PC-3 (cell line): Measurements from ENCODE around the gene NAA60. TPM values are rescaled to one million over a fixed set of nuclear protein-coding genes. Genes with fewer than 3 reads are reported as not detected.

Experiments
- ATAC-seq: fragments of 200-7000 bp; cut with Tn5 transposase; 2 replicates; pipeline ENCODE4 v1.9.1; 2020; ENCODE audit warnings: mild to moderate bottlenecking, moderate library complexity
- BruUV-seq: library from RNA; stranded (reverse); fragments of 400-500 nt; replicated peaks from 2 replicates; lab custom pipeline; 2021; lab: Mats Ljungman, UMichigan
- CTCF ChIA-PET: fragments of 300-600 bp; sonication (Branson Sonifier 250); formaldehyde crosslinking; loops from one replicate; lab custom pipeline; 2022; ENCODE audit warnings: antibody characterized with exemption; lab: Charles Lee
- POLR2A ChIA-PET: fragments of 300-600 bp; sonication (Branson Sonifier 250); formaldehyde crosslinking; loops from one replicate; lab custom pipeline; 2022; ENCODE audit warnings: antibody characterized with exemption; ENCODE audit not compliant: unreplicated experiment; lab: Charles Lee
- DNase-seq: peaks from one replicate; pipeline ENCODE4 v3.0.0-alpha.2; 2015
- H2AFZ ChIP-seq: fragments of 300-600 bp; sonication (generic); 2 replicates; pipeline ENCODE4 v1.6.0; 2016; ENCODE audit warnings: antibody characterized with exemption, low read length
- H3F3A ChIP-seq: fragments of 300-600 bp; sonication (generic); one replicate; pipeline ENCODE4 v1.6.0; 2017; ENCODE audit warnings: antibody characterized with exemption, low read length, control low read depth, mild to moderate bottlenecking; ENCODE audit not compliant: unreplicated experiment
- H3K27ac ChIP-seq: fragments of 300-600 bp; sonication (generic); 2 replicates; pipeline ENCODE4 v1.5.1; 2016; ENCODE audit warnings: mild to moderate bottlenecking, low read length
- H3K27me3 ChIP-seq: fragments of 300-600 bp; sonication (generic); 2 replicates; pipeline ENCODE4 v1.6.1; 2016; ENCODE audit warnings: low read length, mixed read lengths
- H3K36me3 ChIP-seq: fragments of 300-600 bp; sonication (generic); 2 replicates; pipeline ENCODE4 v1.6.1; 2016; ENCODE audit warnings: low read depth, mixed run types, low read length, mixed read lengths
- H3K4me1 ChIP-seq: fragments of 300-600 bp; sonication (generic); 2 replicates; pipeline ENCODE4 v1.5.1; 2016; ENCODE audit warnings: low read length; ENCODE audit not compliant: insufficient read depth
- H3K4me2 ChIP-seq: fragments of 300-600 bp; sonication (generic); 2 replicates; pipeline ENCODE4 v1.6.0; 2016; ENCODE audit warnings: low read length
- H3K4me3 ChIP-seq: fragments of 300-600 bp; sonication (generic); 2 replicates; pipeline ENCODE4 v1.5.1; 2016; ENCODE audit warnings: mild to moderate bottlenecking, low read length, mixed read lengths
- H3K79me2 ChIP-seq: fragments of 300-600 bp; sonication (generic); 2 replicates; pipeline ENCODE4 v1.6.1; 2017; ENCODE audit warnings: low read length, mixed read lengths
- H3K9ac ChIP-seq: fragments of 300-600 bp; sonication (generic); 2 replicates; pipeline ENCODE4 v1.6.0; 2016; ENCODE audit warnings: mild to moderate bottlenecking, low read length
- H3K9me2 ChIP-seq: fragments of 300-600 bp; sonication (generic); replicated peaks from 2 replicates; pipeline ENCODE4 v1.6.1; 2016; ENCODE audit warnings: mixed run types, low read length, mixed read lengths
- H3K9me3 ChIP-seq: fragments of 300-600 bp; sonication (generic); 2 replicates; pipeline ENCODE4 v1.6.1; 2016; ENCODE audit warnings: low read length, mixed read lengths
- H4K20me1 ChIP-seq: fragments of 300-600 bp; sonication (generic); 2 replicates; pipeline ENCODE4 v1.6.1; 2016; ENCODE audit warnings: low read length, mixed read lengths
- CTCF ChIP-seq: fragments of 300-600 bp; sonication (generic); conservative IDR thresholded peaks from 2 replicates; pipeline ENCODE4 v1.5.1; 2017; ENCODE audit warnings: antibody characterized with exemption, low read depth, mild to moderate bottlenecking, low read length
- EZH2 ChIP-seq: fragments of 300-600 bp; sonication (generic); IDR thresholded peaks from one replicate; pipeline ENCODE4 v1.6.1; 2017; ENCODE audit warnings: antibody characterized with exemption, mild to moderate bottlenecking, low read length; ENCODE audit not compliant: unreplicated experiment
- EZH2phosphoT487 ChIP-seq: fragments of 300-600 bp; sonication (generic); IDR thresholded peaks from 2 replicates; pipeline ENCODE4 v1.6.1; 2018; ENCODE audit warnings: mild to moderate bottlenecking, antibody characterized with exemption, low read length, borderline replicate concordance
- intact Hi-C: fragments of 100-400 bp; cut with micrococcal nuclease; formaldehyde crosslinking; loops from 2 replicates; pipeline ENCODE4 v1.9.0; 2023
- total RNA-seq: library from RNA; depleted of rRNA; stranded (reverse); fragments of >200 nt; gene quantifications from 2 replicates; pipeline ENCODE4 v1.2.3, GENCODE V29; 2014

NAA60 gene
- total RNA-seq, 1 experiment from 2014 or later, result 7.6 TPM

DNA sequence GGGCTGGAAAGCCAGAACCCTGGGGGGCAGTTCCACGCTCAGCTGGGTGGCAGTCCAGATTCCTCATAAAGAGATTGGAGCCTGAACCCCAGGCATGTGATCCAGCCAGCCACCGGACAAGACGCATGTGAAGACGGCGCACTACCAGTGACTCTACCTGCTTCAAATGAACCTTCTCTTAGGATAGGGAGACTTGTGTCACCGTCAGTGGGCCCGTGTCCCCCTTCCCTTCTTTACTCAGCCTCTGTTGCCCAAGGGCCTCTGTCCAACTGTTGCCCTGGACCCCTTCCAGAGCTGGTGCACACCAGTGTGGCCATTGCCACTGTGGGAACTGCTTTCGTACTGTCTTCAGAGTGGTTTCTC is 75.5 kb downstream of the NAA60 start:
- no peaks in the 10 kb centered on the region for H3K9me3 ChIP-seq
- no peak for DNase-seq
- CTCF ChIA-PET, result no interaction called here
- H3F3A ChIP-seq, result no peaks in the 10 kb centered on the region
- H3K4me2 ChIP-seq, result no peak overlapping the region
- no peak for TF ChIP-seq CTCF
- H3K79me2 ChIP-seq, result no peaks in the 10 kb centered on the region
- POLR2A ChIA-PET, result no interaction called here
- BruUV-seq, result no TSS peak
- no peak overlapping the region for H3K9ac ChIP-seq
- H3K9me2 ChIP-seq, result no peaks in the 10 kb centered on the region
- no peak overlapping the region for H2AFZ ChIP-seq
- no peak for ATAC-seq
- peak overlapping the region; percentile 41 for H3K27ac ChIP-seq
- H4K20me1 ChIP-seq, result no peaks in the 10 kb centered on the region
- H3K4me3 ChIP-seq, result no peak overlapping the region
- peaks cover 11% of the 10 kb centered on the region for H3K4me1 ChIP-seq
- H3K27me3 ChIP-seq, result no peaks in the 10 kb centered on the region
- intact Hi-C loops, result no loop called here
- no peaks in the 10 kb centered on the region; the same call in 1 of the 2 replicates for H3K36me3 ChIP-seq

DNA sequence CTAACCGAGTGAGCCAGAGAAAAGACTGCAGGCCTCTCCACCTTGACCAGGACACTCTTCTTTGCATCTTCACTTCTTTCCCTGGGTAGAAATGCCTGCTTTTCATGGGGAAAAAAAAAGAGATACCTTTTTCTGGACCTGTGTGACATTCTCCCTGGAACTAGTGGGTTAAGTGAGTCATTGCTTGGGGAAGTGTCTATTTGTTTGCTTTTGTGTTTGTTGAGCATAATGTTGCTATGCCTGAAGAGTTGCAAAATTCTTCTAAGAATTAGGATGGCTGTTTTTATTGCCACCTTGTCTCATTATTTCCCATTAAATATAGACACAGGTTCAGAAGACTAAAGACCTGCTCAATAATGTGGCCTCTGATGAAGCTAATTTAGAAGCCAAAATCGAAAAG is 76.1 kb downstream of the NAA60 start:
- Histone ChIP-seq H3K4me1 (peaks cover 11% of the 10 kb centered on the region), H3K4me2 (no peak overlapping the region), H3K79me2 (no peaks in the 10 kb centered on the region), H3K9ac (no peak overlapping the region), H3K4me3 (no peak overlapping the region), H3K27ac (peak overlapping the region; percentile 41), H3K9me2 (no peaks in the 10 kb centered on the region), H3K27me3 (no peaks in the 10 kb centered on the region), H3K9me3 (no peaks in the 10 kb centered on the region), H4K20me1 (no peaks in the 10 kb centered on the region), H3K36me3 (no peaks in the 10 kb centered on the region; the same call in 1 of the 2 replicates), H3F3A (no peaks in the 10 kb centered on the region), H2AFZ (no peak overlapping the region)
- CTCF ChIA-PET, result no interaction called here
- no TSS peak for BruUV-seq
- intact Hi-C loops, result no loop called here
- peak; percentile 44 for DNase-seq
- peak; percentile 68 for ATAC-seq
- TF ChIP-seq EZH2phosphoT487, result no peak
- no peak for TF ChIP-seq EZH2
- no peak for TF ChIP-seq CTCF
- POLR2A ChIA-PET, result no interaction called here

GRCh38 chr16:3520413-3520812 is 76.9 kb downstream of the NAA60 start:
- CTCF ChIA-PET, result no interaction called here
- no peaks in the 10 kb centered on the region for H3K9me2 ChIP-seq
- H3K9me3 ChIP-seq, result no peaks in the 10 kb centered on the region

More at GRCh38 chr16:3520413-3520812, 76.9 kb downstream of the NAA60 start:
- Histone ChIP-seq H3K9ac (no peak overlapping the region), H3K4me1 (peaks cover 11% of the 10 kb centered on the region), H2AFZ (no peak overlapping the region), H3K4me2 (no peak overlapping the region), H3K36me3 (no peaks in the 10 kb centered on the region; the same call in 1 of the 2 replicates), H3K4me3 (no peak overlapping the region), H3K27ac (peak overlapping the region; percentile 11; the same call in 1 of the 2 replicates), H4K20me1 (no peaks in the 10 kb centered on the region), H3K79me2 (no peaks in the 10 kb centered on the region), H3K27me3 (no peaks in the 10 kb centered on the region), H3F3A (no peaks in the 10 kb centered on the region)
- intact Hi-C loops, result no loop called here
- no peak for DNase-seq
- ATAC-seq, result no peak
- POLR2A ChIA-PET, result no interaction called here
- TF ChIP-seq EZH2phosphoT487 (no peak), CTCF (no peak)
- no TSS peak for BruUV-seq
